Measurements from ENCODE around the gene IL18R1.

The IL18R1 gene

GRCh38 chr2:102439065-102439695 lies 83.6 kb downstream of the IL18R1 start:
- no peak overlapping the region for H3K4me3 ChIP-seq (ENCODE audit: low read depth, low read length)
- no peak for TF ChIP-seq CTCF (IDR thresholded peaks at IDR 0.05; ENCODE audit: low read depth, low read length)

- peak; percentile 65 for TF ChIP-seq CTCF (IDR thresholded peaks at IDR 0.05; ENCODE audit: low read depth, low read length)
- H3K4me3 ChIP-seq (ENCODE audit: low read depth, low read length), result no peak overlapping the region
Observed at GRCh38 chr2:102442967-102443828, 87.6 kb downstream of the IL18R1 start.

- no peak overlapping the region for H3K4me3 ChIP-seq (ENCODE audit: low read depth, low read length)
- TF ChIP-seq CTCF (IDR thresholded peaks at IDR 0.05; ENCODE audit: low read depth, low read length), result no peak
Observed at GRCh38 chr2:102444233-102444632, 88.6 kb downstream of the IL18R1 start.

- H3K4me3 ChIP-seq (ENCODE audit: low read depth, low read length), result no peak overlapping the region
- no peak for TF ChIP-seq CTCF (IDR thresholded peaks at IDR 0.05; ENCODE audit: low read depth, low read length)
Observed at GRCh38 chr2:102446936-102447335, 91.3 kb downstream of the IL18R1 start.

Data from WI38 (cell line).